HT1080 (cell line): ENCODE measurements around the gene NEK8. TPM values are rescaled to one million over a fixed set of nuclear protein-coding genes. Genes with fewer than 3 reads are reported as not detected.
A peak's percentile ranks its signal among the peaks of the same experiment; 100 is the strongest.
"Not testable (repeated sequence)": the region's sequence is repeated elsewhere in the genome, so short reads cannot be mapped to it uniquely, and the experiment has no call there.

Experiments
- DNase-seq: peaks from one replicate; pipeline ENCODE4 v3.0.0-alpha.2; 2015; ENCODE audit warnings: low read depth
- total RNA-seq: library from RNA; depleted of rRNA; stranded (reverse); fragments of >200 nt; shearing (Covaris generic); gene quantifications from 2 replicates; pipeline ENCODE4 v1.2.3, GENCODE V29; 2014

NEK8 gene
- total RNA-seq, 1 experiment from 2014 or later: 3.2 TPM

GRCh38 chr17:28707339-28707720 is 21.3 kb upstream of the NEK8 start:
- no peak for DNase-seq

GRCh38 chr17:28710861-28711722 is 17.5 kb upstream of the NEK8 start:
- DNase-seq: peak; percentile 88

- DNase-seq: no peak
These were observed 16.9 kb upstream of the NEK8 start, which contains the start of gene PROCA1 for GRCh38 chr17:28711723-28712031. TSS of gene PROCA1 (minus strand) at chr17:28711888. CDS start at chr17:28711660, 228 bp downstream.

- DNase-seq: no peak
These were observed 16.4 kb upstream of the NEK8 start for GRCh38 chr17:28712032-28712704.

GRCh38 chr17:28712705-28713415 is 15.7 kb upstream of the NEK8 start:
- no peak for DNase-seq

- no peak for DNase-seq
These were observed 14.3 kb upstream of the NEK8 start for GRCh38 chr17:28714281-28714680.

- DNase-seq: no peak
These were observed 13.4 kb upstream of the NEK8 start for GRCh38 chr17:28715217-28715616.

- DNase-seq: no peak
These were observed 11.6 kb upstream of the NEK8 start for GRCh38 chr17:28716740-28717577.

GRCh38 chr17:28717578-28718332 is 10.8 kb upstream of the NEK8 start, which contains the start of gene RAB34:
TSS of gene RAB34 (minus strand) at chr17:28717868. CDS start at chr17:28717266, 602 bp downstream.
- peak; percentile 79 for DNase-seq

GRCh38 chr17:28718333-28719020 is 10.1 kb upstream of the NEK8 start:
- no peak for DNase-seq

- DNase-seq: no peak
These were observed 9.6 kb upstream of the NEK8 start for GRCh38 chr17:28719021-28719433.

GRCh38 chr17:28720247-28720996 is 8.2 kb upstream of the NEK8 start:
- no peak for DNase-seq

- DNase-seq: not testable (repeated sequence)
These were observed 7.6 kb upstream of the NEK8 start for GRCh38 chr17:28720997-28721329.

- DNase-seq: no peak
These were observed 6.0 kb upstream of the NEK8 start for GRCh38 chr17:28722417-28723158.

GRCh38 chr17:28723159-28723835 is 5.3 kb upstream of the NEK8 start:
- DNase-seq: no peak

- DNase-seq: not testable (repeated sequence)
These were observed 4.6 kb upstream of the NEK8 start for GRCh38 chr17:28723836-28724499.

- no peak for DNase-seq
These were observed 4.0 kb upstream of the NEK8 start for GRCh38 chr17:28724500-28725165.
